Measurements from ENCODE around the gene CCDC85B. TPM values are rescaled to one million over a fixed set of nuclear protein-coding genes. Genes with fewer than 3 reads are reported as not detected.
"Not testable (repeated sequence)": the region's sequence is repeated elsewhere in the genome, so short reads cannot be mapped to it uniquely, and the experiment has no call there.

CCDC85B gene
- total RNA-seq, 1 donor from 2014 or later: 8.4 TPM

GRCh38 chr11:65886826-65887722, 3.4 kb upstream of the CCDC85B start:
- no peak for DNase-seq (ENCODE audit: low spot score)

GRCh38 chr11:65887723-65888162, 2.7 kb upstream of the CCDC85B start:
- DNase-seq (ENCODE audit: low spot score): no peak

DNA sequence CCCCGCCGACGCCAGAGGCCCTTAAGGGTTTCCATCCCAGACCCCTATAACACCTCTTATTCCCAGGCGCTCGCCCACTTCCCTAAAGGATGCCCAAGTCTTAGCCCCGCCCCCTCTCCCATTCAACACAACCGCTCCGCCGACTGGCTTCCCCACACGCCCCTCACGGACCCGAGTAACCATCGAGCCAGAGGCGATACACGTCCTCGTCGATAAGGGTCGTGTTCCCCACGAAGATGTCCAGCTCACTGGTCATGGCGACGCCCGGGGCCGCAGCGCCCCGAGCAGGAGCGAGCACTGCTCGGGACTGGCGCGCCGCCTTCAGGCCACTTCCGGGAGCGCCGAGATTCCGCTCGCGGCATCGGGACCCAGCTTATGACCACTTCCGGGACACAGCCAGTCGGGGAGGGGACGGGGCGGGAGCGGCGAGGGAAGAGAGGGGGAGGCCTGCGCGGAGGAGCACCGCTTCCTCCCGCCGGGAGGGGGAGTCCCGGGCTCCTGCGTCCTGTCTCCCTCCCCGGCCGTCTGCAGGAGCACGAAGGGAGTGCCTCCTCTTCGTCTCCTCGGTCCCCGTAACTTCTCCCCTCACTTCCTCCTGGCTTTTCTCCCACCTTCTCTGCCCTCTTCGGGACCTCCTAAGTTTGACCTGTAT, 2.2 kb upstream of the CCDC85B start, which contains the start of gene FIBP:
TSS of gene FIBP (minus strand) at position 309 of the 652 bp plus-strand sequence. CDS start at position 256, 53 bp downstream.
- peak; percentile 98 for DNase-seq (ENCODE audit: low spot score)

DNA sequence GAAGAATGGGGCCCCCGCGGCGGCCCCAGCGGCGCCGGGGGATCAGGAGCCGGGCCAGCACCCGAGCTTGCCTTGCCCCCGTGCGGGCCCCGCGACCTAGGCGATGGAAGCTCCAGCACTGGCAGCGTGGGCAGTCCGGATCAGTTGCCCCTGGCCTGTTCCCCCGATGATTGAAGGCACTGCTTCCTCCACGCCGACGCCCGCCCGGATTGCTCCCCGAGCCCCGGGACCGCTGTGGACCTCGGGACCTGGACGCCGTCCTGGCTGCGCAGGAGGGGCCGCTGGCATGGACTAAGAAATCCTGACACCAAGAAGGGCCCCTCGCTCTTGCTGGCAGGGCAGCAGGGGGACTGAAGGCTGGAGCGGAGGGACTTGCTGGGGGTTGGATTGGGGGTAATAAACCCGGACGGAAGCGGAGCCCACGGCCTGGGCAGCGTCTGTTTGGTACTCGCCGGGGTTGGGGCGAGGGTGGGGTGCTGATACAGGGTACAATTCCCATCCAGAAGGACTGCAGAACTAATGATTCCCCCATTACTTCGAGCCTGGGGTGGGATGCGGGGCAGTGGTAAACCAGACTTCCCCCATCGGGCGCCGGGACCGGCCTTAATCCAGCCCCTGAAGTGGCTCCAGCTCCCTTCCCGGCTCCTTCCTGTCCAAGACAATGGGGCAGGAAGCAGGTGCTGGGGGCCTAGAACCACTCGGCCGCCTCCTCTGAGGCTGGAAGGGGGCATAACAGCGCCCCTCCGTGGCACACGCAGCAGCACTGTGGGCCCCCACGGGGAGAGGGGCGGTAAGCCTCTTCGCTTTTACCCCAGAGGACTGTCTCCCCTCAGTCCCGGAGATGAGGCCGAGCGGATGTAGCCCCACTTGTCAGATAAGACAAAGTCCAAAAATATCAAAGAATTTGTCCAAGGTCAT, 1.0 kb downstream of the CCDC85B start:
- no peak for DNase-seq (ENCODE audit: low spot score)

DNA sequence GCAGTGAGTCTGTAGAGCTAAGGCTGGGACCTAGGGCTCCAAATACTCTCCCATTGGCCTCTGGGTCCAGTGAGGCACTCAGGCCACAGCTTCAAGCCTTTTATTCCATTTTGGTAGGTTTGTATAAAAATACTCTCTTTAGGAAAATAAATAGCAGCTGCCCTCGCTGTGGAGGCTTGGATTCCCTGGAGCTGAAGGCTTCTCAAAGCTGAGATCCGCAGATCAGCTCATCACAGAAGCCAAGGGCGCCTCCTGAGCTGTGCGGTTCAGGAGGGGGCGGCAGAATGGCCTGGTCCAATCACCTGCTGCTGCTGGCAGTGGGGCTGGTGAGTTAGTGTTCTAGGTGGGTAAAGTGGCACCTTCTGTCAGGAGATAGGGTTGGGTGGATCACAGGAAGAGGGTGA, 1.7 kb downstream of the CCDC85B start:
- not testable (repeated sequence) for DNase-seq (ENCODE audit: low spot score)

GRCh38 chr11:65892661-65893317, 2.3 kb downstream of the CCDC85B start:
- no peak for DNase-seq (ENCODE audit: low spot score)

- no peak for DNase-seq (ENCODE audit: low spot score)
These were observed 3.6 kb downstream of the CCDC85B start for GRCh38 chr11:65894034-65894591.

DNA sequence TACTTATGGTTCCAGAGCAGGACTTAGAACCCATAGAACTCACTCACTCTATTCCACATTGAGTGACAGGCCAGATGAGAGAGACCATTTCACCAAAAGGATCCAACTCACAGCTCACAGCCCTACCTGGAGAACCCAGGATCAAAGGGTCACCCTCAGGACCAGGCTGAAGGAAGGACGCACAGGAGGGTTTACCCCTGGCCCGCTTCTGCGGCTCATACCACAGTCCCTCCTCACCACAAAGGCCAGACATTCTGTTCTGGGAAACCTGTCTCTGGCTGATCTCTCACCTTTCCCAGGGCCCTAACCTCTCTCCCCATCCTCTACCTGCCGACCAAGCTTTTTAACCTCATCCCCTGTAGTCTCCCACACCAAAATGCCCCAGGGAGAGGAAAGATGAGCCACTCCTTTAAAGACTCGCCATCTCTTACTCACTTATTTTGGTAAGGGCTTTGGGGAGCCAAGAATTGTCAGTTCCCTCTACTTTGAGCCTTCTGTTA, 5.1 kb downstream of the CCDC85B start:
- no peak for DNase-seq (ENCODE audit: low spot score)

DNA sequence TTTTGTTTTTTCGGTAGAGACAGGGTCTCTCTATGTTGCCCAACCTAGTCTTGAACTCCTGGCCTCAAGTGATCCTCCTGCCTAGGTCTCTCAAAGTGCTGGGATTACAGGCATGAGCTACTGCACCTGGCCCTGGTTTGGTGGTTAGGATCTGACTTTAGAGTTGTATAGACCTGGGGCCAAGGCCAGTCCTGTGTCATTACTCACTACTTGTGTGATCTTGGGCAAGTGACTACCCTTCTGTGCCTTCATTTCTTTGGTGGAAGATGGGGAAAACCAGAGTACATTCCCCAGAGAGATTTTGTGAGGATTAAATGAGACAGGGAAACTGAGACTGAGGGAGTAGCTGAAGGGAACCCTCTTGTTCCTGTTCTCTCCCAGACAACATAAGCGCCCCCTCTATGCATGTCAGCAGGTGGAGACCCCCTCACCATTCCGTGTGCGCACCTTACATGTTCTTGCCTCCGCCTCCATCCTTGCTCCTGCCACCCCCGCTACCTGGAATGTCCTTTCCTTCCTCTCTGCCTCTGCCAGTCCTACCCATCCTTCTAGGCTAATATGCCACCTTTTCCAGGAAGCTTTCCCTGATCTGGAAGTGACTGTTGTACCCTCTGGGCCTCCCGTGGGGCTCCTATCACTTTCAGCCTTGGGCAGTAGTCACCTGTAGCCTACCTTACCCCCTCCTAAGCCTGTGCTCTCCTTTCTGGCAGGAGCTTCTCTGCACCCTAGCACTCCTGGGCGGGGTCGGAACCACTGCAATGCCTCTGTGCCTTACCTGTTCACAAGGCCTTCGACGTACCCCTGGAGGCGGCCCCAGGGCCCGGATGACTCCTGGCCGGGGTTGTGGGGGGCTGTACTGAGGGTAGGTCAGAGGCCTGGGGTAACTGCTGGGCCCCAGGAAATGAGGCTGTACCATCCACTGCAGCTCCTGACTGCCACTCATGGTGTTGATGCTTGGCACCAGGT, 5.8 kb downstream of the CCDC85B start:
- DNase-seq (ENCODE audit: low spot score): no peak

- DNase-seq (ENCODE audit: low spot score): no peak
These were observed 6.6 kb downstream of the CCDC85B start for GRCh38 chr11:65897020-65897471.

- no peak for DNase-seq (ENCODE audit: low spot score)
These were observed 8.3 kb downstream of the CCDC85B start for GRCh38 chr11:65898656-65899355.

DNA sequence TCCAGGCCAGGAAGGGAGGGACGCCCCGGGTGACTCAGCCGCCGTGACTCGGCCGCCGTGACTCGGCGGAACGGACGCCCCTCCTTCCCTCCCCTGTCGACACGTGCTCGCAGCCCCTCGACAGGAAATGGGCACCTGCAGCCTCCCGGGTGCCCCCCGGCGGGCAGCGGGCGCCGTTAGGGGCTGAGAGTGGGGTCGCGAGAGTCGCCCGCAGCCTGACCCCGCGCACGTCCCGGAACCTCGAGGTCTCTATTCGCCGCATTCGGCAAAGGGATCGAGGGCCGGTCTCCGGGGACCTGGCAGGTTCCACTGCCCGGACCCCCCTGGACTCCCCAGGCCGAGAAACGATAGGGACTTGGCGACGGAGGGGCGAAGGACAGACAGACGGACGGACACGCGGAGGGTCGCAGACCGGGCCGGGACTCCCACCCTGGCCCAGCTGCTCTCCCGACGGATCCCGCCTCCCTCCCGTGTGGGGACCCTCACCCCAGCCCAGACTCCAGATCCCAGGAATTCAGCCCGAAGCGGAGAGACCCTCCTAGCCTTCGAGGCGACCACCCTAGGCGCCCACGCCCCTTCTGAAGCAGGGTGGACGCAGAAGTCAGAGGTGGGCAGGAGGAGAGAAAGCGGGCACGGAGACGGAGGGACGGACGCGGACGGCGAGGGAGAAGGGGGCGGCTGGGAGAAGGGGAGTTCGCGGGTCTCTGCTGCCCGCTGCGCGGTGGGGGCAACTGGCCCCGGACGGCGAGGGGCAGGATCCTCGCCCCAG, 9.1 kb downstream of the CCDC85B start:
- peak; percentile 42 for DNase-seq (ENCODE audit: low spot score)

GRCh38 chr11:65900125-65900898, 9.8 kb downstream of the CCDC85B start, which contains the start of gene FOSL1:
Gene FOSL1 (minus strand): TSS chr11:65900388. CDS start chr11:65900339, 49 bp downstream.
- peak; percentile 71 for DNase-seq (ENCODE audit: low spot score)

DNA sequence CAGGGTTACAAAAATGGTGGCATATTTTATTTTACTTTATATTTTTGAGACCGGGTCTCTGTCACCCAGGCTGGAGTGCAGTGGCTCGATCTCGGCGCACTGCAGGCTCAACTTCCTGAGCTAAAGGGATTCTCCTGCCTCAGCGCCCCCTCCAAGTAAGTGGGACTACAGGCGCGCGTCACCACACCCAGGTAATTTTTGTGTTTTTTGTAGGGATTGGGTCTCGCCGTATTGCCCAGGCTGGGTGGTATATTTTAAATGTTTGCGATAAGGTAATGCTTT, 10.4 kb downstream of the CCDC85B start:
- DNase-seq (ENCODE audit: low spot score): no peak

DNA sequence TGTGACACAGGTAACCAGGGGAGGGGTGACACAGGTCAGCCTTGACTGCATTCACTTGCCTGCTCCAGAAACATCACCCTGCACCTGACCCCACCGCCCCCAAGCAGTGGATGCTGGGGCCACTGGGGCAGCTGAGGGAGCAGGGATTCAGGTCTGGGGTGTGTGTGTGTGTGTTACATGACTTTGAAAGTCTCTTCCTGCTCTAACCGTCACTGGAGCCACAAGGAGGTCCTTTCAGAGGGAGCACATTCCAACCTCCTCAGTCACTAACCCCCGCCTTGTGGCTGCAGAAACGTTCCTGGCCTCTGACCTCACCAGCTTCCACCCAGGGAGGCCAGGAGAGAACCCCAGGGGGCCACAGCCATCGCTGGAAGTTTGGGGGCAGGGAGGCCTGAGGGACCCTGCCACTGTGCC, 12.6 kb downstream of the CCDC85B start:
- DNase-seq (ENCODE audit: low spot score): peak; percentile 39

- no peak for DNase-seq (ENCODE audit: low spot score)
These were observed 13.2 kb downstream of the CCDC85B start for GRCh38 chr11:65903715-65904114.

DNA sequence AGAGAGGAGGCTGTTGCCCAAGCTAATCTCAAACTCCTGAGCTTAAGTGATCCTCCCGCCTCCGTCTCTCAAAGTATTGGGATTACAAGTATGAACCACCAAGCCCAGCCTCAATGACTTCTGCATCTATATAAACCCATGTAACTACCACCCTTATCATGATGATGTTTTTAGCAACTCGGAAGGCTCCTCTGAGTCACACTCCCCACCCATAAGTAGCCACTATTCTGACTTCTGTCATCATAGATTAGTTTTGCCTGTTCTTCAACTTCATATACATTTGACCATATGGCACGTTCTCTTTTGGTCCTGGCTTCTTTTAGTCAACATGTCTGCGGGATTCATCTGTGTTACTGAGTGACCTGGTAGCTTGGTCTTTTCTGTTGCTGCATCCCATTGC, 16.1 kb downstream of the CCDC85B start:
- DNase-seq (ENCODE audit: low spot score): no peak
